H1 (cell line): Measurements from ENCODE around the gene EPHA2. TPM values are rescaled to one million over a fixed set of nuclear protein-coding genes. Genes with fewer than 3 reads are reported as not detected.

Experiments used
- CTCF ChIA-PET: fragments of 300-600 bp; sonication (Branson Sonifier 250); formaldehyde crosslinking; loops from one replicate; lab custom pipeline; 2021; ENCODE audit not compliant: partially characterized antibody; lab: Charles Lee
- POLR2A ChIA-PET: fragments of 300-600 bp; sonication (Branson Sonifier 250); formaldehyde crosslinking; loops from one replicate; lab custom pipeline; 2021; ENCODE audit warnings: inconsistent platforms; ENCODE audit not compliant: partially characterized antibody; lab: Charles Lee
- DNase-seq, 2 experiments: peaks; one replicate each; pipeline versions ENCODE4 v3.0.0 to v3.0.0-alpha.2; 2010 to 2022; ENCODE audit warnings: low spot score in 2 of 2, low read depth in 1 of 2, mixed read lengths in 1 of 2
- FAIRE-seq: peaks from 2 replicates; lab custom pipeline; 2011; peaks lifted over from hg19 to GRCh38; lab: Jason Lieb, UNC
- H2AFZ ChIP-seq: 2 replicates; pipeline ENCODE4 v1.8.1; 2012; ENCODE audit warnings: low read length, inconsistent platforms
- H2AK5ac ChIP-seq: 2 replicates; pipeline ENCODE4 v1.6.1; 2013; ENCODE audit warnings: low read depth, low read length
- H2BK120ac ChIP-seq: replicated peaks from 2 replicates; pipeline ENCODE3; 2013; ENCODE audit warnings: low read depth, low read length, inconsistent platforms
- H2BK12ac ChIP-seq: 2 replicates; pipeline ENCODE4 v1.6.1; 2013; ENCODE audit warnings: low read depth, low read length
- H2BK15ac ChIP-seq: 2 replicates; pipeline ENCODE4 v1.6.1; 2013; ENCODE audit warnings: low read length
- H2BK20ac ChIP-seq: 2 replicates; pipeline ENCODE4 v1.6.1; 2013; ENCODE audit warnings: low read length
- H2BK5ac ChIP-seq: 2 replicates; pipeline ENCODE4 v1.6.1; 2013; ENCODE audit warnings: low read depth, low read length
- H3K14ac ChIP-seq: 2 replicates; pipeline ENCODE4 v1.6.1; 2013; ENCODE audit warnings: inconsistent platforms; ENCODE audit not compliant: insufficient read length
- H3K18ac ChIP-seq: 2 replicates; pipeline ENCODE4 v1.6.1; 2013; ENCODE audit warnings: low read length; ENCODE audit errors: extremely low read depth
- H3K23ac ChIP-seq: 2 replicates; pipeline ENCODE4 v1.6.1; 2013; ENCODE audit warnings: inconsistent platforms; ENCODE audit not compliant: insufficient read length
- H3K23me2 ChIP-seq: 2 replicates; pipeline ENCODE4 v1.6.1; 2013; ENCODE audit warnings: low read depth, low read length
- H3K27ac ChIP-seq: 2 replicates; pipeline ENCODE4 v1.6.1; 2011; ENCODE audit warnings: low read depth, low read length, inconsistent platforms
- H3K27me3 ChIP-seq, 4 experiments: replicated peaks in 1 of 4; 1 replicate in 1 of 4; 2 replicates in 3 of 4; pipeline versions ENCODE4 v1.6.1 to v1.8.1; 2011 to 2013; ENCODE audit warnings: low read length in 3 of 4, mild to moderate bottlenecking in 3 of 4, inconsistent platforms in 2 of 4, mixed read lengths in 2 of 4, moderate library complexity in 1 of 4; ENCODE audit not compliant: control insufficient read depth in 3 of 4, insufficient read depth in 3 of 4; ENCODE audit errors: extremely low read depth in 1 of 4
- H3K36me3 ChIP-seq, 4 experiments: 2 replicates each; pipeline versions ENCODE4 v1.6.1 to v1.8.1; 2011 to 2013; ENCODE audit warnings: mild to moderate bottlenecking in 4 of 4, low read length in 3 of 4, moderate library complexity in 2 of 4, control low read depth in 1 of 4, inconsistent platforms in 1 of 4; ENCODE audit not compliant: insufficient read depth in 4 of 4, control insufficient read depth in 2 of 4
- H3K4ac ChIP-seq: replicated peaks from 2 replicates; pipeline ENCODE3; 2013; ENCODE audit warnings: low read length, low read depth, mixed read lengths, inconsistent platforms; ENCODE audit not compliant: insufficient read length
- H3K4me1 ChIP-seq, 4 experiments: replicated peaks in 1 of 4; 1 replicate in 1 of 4; 2 replicates in 3 of 4; pipeline versions ENCODE4 v1.6.1 to v1.8.1; 2011 to 2013; ENCODE audit warnings: low read length in 3 of 4, inconsistent platforms in 2 of 4, mixed read lengths in 1 of 4; ENCODE audit not compliant: insufficient read depth in 4 of 4, control insufficient read depth in 3 of 4
- H3K4me2 ChIP-seq, 2 experiments: 2 replicates each; pipeline versions ENCODE4 v1.6.1 to v1.8.1; 2011 to 2013; ENCODE audit warnings: low read depth in 2 of 2, low read length in 2 of 2, control low read depth in 1 of 2, inconsistent platforms in 1 of 2, mild to moderate bottlenecking in 1 of 2; ENCODE audit not compliant: insufficient read depth in 1 of 2
- H3K4me3 ChIP-seq, 4 experiments: fragments of 200-600, 300-600 bp in 1 of 4; sonication (generic), shearing (Covaris generic), sonication (Bioruptor Twin) in 1 of 4; 2 replicates each; pipeline versions ENCODE4 v1.5.1 to v1.8.1; 2011 to 2016; ENCODE audit warnings: low read length in 4 of 4, low read depth in 3 of 4, control low read depth in 2 of 4, inconsistent platforms in 2 of 4, mild to moderate bottlenecking in 2 of 4, mixed read lengths in 1 of 4, moderate library complexity in 1 of 4; ENCODE audit not compliant: insufficient read depth in 2 of 4; ENCODE audit errors: extremely low read depth in 1 of 4
- H3K56ac ChIP-seq: replicated peaks from 2 replicates; pipeline ENCODE3; 2013; ENCODE audit warnings: low read depth, mild to moderate bottlenecking, mixed read lengths, low read length, inconsistent platforms; ENCODE audit not compliant: insufficient read length
- H3K79me1 ChIP-seq: 2 replicates; pipeline ENCODE4 v1.6.1; 2013; ENCODE audit warnings: low read depth, low read length, control low read depth
- H3K79me2 ChIP-seq, 2 experiments: 2 replicates each; pipeline versions ENCODE4 v1.6.1 to v1.8.1; 2012 to 2013; ENCODE audit warnings: low read length in 2 of 2, mild to moderate bottlenecking in 2 of 2, inconsistent platforms in 1 of 2; ENCODE audit not compliant: insufficient read depth in 2 of 2, control insufficient read depth in 1 of 2
- H3K9ac ChIP-seq, 4 experiments: replicated peaks in 1 of 4; 1 replicate in 1 of 4; 2 replicates in 3 of 4; pipeline versions ENCODE4 v1.6.1 to v1.8.1; 2011 to 2013; ENCODE audit warnings: low read depth in 3 of 4, low read length in 3 of 4, control low read depth in 2 of 4, mild to moderate bottlenecking in 2 of 4, moderate library complexity in 2 of 4, inconsistent platforms in 1 of 4; ENCODE audit errors: extremely low read depth in 1 of 4
- H3K9me3 ChIP-seq, 2 experiments: 2 replicates each; pipeline versions ENCODE4 v1.6.1 to v1.8.1; 2012 to 2013; ENCODE audit warnings: mild to moderate bottlenecking in 2 of 2, moderate library complexity in 2 of 2, control low read depth in 1 of 2, inconsistent platforms in 1 of 2, low read depth in 1 of 2, low read length in 1 of 2, mixed read lengths in 1 of 2; ENCODE audit not compliant: insufficient read depth in 2 of 2
- H4K20me1 ChIP-seq, 2 experiments: replicated peaks in 1 of 2; 2 replicates each; pipeline versions ENCODE3 to v1.8.1; 2011 to 2013; ENCODE audit warnings: inconsistent platforms in 2 of 2, low read length in 2 of 2, mild to moderate bottlenecking in 1 of 2; ENCODE audit not compliant: insufficient read depth in 2 of 2, control insufficient read depth in 1 of 2
- H4K5ac ChIP-seq: 2 replicates; pipeline ENCODE4 v1.6.1; 2013; ENCODE audit warnings: low read length, low read depth, mixed read lengths, inconsistent platforms; ENCODE audit not compliant: insufficient read length
- H4K8ac ChIP-seq: 2 replicates; pipeline ENCODE4 v1.8.0; 2013; ENCODE audit warnings: mild to moderate bottlenecking, moderate library complexity, low read length, inconsistent platforms; ENCODE audit not compliant: insufficient read depth; ENCODE audit errors: extremely low read depth
- H4K91ac ChIP-seq: replicated peaks from 2 replicates; pipeline ENCODE3; 2013; ENCODE audit warnings: low read length, mixed read lengths, inconsistent platforms; ENCODE audit not compliant: insufficient read length
- WGBS, 2 experiments: shearing (Covaris generic) in 1 of 2; methylation state at CpG; one replicate each; pipeline versions ENCODE4 v1.1.6 to v1.1.7; 2013 to 2015; ENCODE audit warnings: low lambda C conversion rate in 2 of 2, mixed read lengths in 2 of 2, inconsistent platforms in 1 of 2, low coverage in 1 of 2, missing lambda C conversion rate in 1 of 2; ENCODE audit not compliant: insufficient replicate concordance in 2 of 2, insufficient coverage in 1 of 2, insufficient read length in 1 of 2; ENCODE audit errors: extremely low coverage in 1 of 2, missing lambda C conversion rate in 1 of 2; 5-methylcytosine and 5-hydroxymethylcytosine counted together
- polyA plus RNA-seq, 7 experiments: library from polyadenylated mRNA; depleted of rRNA in 3 of 7; stranded (reverse) in 5 of 7; unstranded in 2 of 7; fragments of >200 nt in 5 of 7; fragments of 200-250 nt in 2 of 7; gene quantifications; 1 replicate in 5 of 7; 2 replicates in 1 of 7; 4 replicates in 1 of 7; pipeline versions ENCODE4 v1.2.1 to v1.2.3, GENCODE V29; 2011 to 2013; ENCODE audit warnings: missing spikeins in 2 of 7, mixed read lengths in 2 of 7
- total RNA-seq: library from RNA; stranded (reverse); fragmentation: NEBNext Ultra II Directional; extraction: Animal tissue kit (Norgen Biotek cat#: 25700); gene quantifications from 2 replicates; pipeline ENCODE4 v1.2.1, GENCODE V29; 2021

Gene EPHA2
- total and polyA plus RNA-seq, 2 of the 8 experiments (the other 6 are each of a cell fraction or from before 2014, with no cell fraction given) = 26.8 to 33.6 TPM

DNA sequence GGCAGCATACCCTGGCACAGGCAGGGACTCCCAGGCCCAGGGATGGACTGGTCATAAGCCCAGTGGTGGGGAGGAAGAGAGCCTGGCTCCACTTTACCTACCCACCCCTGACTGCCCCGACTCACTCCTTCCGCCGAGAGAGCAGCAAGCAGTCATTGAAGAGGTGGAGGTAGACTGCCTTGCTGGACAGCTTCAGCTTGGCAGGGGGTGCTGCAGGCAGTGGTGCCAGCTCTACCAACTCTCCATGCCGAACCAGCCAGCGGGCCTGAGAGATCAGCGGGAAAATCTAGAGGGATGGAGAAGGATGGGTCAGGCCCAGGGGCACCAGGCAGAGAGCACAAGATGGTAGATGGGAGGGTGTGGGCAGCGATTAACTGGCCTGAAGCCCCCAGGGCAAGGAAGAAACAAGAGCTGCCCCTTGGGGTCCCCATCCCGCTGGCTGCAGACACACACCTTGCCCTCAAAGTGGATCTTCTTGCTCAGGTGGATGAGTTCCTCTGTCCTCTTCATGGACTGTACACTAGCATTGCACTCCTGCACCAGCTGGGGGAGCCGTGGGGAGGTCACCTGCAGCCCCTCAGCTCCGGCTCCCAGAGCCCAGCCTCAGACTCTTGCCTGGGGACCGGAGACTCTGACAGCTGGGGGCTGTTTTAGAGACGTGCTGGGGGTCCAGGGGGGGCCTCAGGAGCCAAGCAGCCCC is 48.9 kb upstream of the EPHA2 start:
- Histone ChIP-seq H3K4me3 (no peak overlapping the region), H3K4ac (no peak overlapping the region), H4K91ac (no peak overlapping the region), H4K5ac (no peak overlapping the region), H3K4me1 (peaks cover 0 to 17% (median 11%) of the 10 kb centered on the region in 4 experiments; a peak in 5 of 7 replicates), H3K23ac (no peak overlapping the region), H3K27ac (no peak overlapping the region), H3K79me2 (peaks cover 0 to 10% of the 10 kb centered on the region in 2 experiments; a peak in 2 of 4 replicates), H2BK5ac (no peak overlapping the region), H3K27me3 (no peaks in the 10 kb centered on the region), H2BK120ac (no peak overlapping the region), H4K8ac (no peak overlapping the region), H2AK5ac (no peak overlapping the region), H3K9ac (no peak overlapping the region), H2BK12ac (no peak overlapping the region), H2AFZ (no peak overlapping the region), H3K4me2 (no peak overlapping the region), H2BK15ac (no peak overlapping the region), H3K36me3 (peaks cover 9 to 23% (median 19%) of the 10 kb centered on the region in 4 experiments; a peak in 7 of 8 replicates), H2BK20ac (no peak overlapping the region), H3K9me3 (no peaks in the 10 kb centered on the region), H3K79me1 (peaks cover 5% of the 10 kb centered on the region; the same call in 1 of the 2 replicates), H4K20me1 (peaks cover 2 to 4% of the 10 kb centered on the region in 2 experiments), H3K56ac (no peak overlapping the region), H3K23me2 (peaks cover 6% of the 10 kb centered on the region), H3K18ac (no peak overlapping the region), H3K14ac (no peak overlapping the region)
- peak in 1 of 2 experiments; percentile 78 for DNase-seq
- CTCF ChIA-PET = interaction anchor here (0.7 to 7.6 kb wide), 20 partner anchors 12 to 131 kb away, joined by 3 to 45 read pairs (median 6); partner anchors contain the start of gene FAM131C
- POLR2A ChIA-PET = interaction anchor here (1.0 to 1.7 kb wide), 5 partner anchors 11 to 40 kb away, joined by 3 to 5 read pairs (median 4); no protein-coding TSS in a partner anchor
- WGBS, 2 experiments = 78% methylated on average over 12 of the region's 12 CpGs; no CpG with 5 or more reads in 1 of the 2 experiments
- peak; percentile 24 for FAIRE-seq
